Stimulated activated effector memory CD8-positive, alpha-beta T cell treated with anti-CD3 and anti-CD28 coated beads, Interleukin-12 subunit alpha, Interleukin-12 subunit beta, amount 100 ng/mL, for 72 hours (primary cell): ENCODE measurements around the gene SCNN1B.

Experiments used
- ATAC-seq: fragments of 150-1000 bp; cut with Tn5 transposase; 2 replicates; pipeline ENCODE4 v1.10.0; 2021
- DNase-seq, 2 donors: peaks; one replicate each; pipeline ENCODE4 v3.0.0; 2021 to 2022; ENCODE audit warnings: low spot score in 2 of 2
- H3K27ac Mint-ChIP-seq: one replicate; pipeline ENCODE4 v1.8.0; 2022; ENCODE audit warnings: mild to moderate bottlenecking, mixed read lengths
- H3K36me3 Mint-ChIP-seq: one replicate; pipeline ENCODE4 v1.8.0; 2022; ENCODE audit warnings: mild to moderate bottlenecking, mixed read lengths
- H3K4me1 Mint-ChIP-seq: one replicate; pipeline ENCODE4 v1.8.0; 2022; ENCODE audit warnings: mixed read lengths
- H3K4me3 Mint-ChIP-seq: one replicate; pipeline ENCODE4 v1.8.0; 2022; ENCODE audit warnings: mild to moderate bottlenecking, mixed read lengths
- H3K9me3 Mint-ChIP-seq: one replicate; pipeline ENCODE4 v1.8.0; 2022; ENCODE audit warnings: mixed read lengths

Gene SCNN1B

DNA sequence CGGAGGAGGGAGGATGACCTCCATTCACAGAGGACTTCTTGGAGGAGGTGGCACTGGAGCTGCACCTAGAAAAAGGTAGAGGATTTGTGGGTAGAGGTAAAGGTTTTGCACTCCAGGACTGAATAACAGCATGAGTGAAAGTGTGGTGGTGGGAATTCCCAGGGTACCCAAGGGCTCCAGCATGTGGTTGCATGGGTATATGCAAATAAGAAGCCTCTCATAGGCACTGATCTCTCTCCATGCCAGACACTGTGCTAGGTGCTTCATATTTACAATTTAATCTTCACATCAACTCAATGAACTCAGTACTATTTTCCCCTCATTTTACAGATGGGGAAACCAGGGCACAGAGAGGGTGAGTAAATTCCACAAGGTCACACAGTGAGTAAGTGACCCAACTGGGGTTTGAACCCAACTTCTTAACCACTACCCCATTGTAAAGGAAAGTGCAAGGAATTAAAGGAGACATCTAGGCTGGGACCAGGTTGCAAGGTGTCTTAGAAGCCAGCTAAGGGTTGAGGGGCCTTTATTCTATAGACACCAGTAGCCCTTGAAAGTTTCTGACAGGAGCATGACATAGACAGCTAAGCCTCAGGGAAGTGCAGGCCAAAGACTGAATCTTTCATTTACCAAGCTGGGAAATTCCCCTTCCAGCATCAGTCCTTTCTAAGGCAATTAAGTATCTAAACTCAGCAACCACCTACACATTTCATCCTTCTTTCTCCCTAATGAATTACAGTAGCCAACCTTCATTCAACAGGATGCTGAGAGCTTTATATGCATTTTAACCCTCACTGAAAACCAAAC lies 21.3 kb downstream of the SCNN1B start:
- DNase-seq, result no peak
- Mint-ChIP-seq H3K36me3 (no peaks in the 10 kb centered on the region), H3K27ac (no peak overlapping the region), H3K4me1 (no peaks in the 10 kb centered on the region), H3K4me3 (no peak overlapping the region), H3K9me3 (no peaks in the 10 kb centered on the region)
- ATAC-seq, result no peak

- DNase-seq (no peak), ATAC-seq (no peak)
- H3K9me3 Mint-ChIP-seq, result no peaks in the 10 kb centered on the region
- no peak overlapping the region for H3K4me3 Mint-ChIP-seq
- no peak overlapping the region for H3K27ac Mint-ChIP-seq
- H3K4me1 Mint-ChIP-seq, result no peaks in the 10 kb centered on the region
- no peaks in the 10 kb centered on the region for H3K36me3 Mint-ChIP-seq
Observed at GRCh38 chr16:23324727-23325126, 22.6 kb downstream of the SCNN1B start.

GRCh38 chr16:23327836-23328235 lies 25.7 kb downstream of the SCNN1B start:
- Mint-ChIP-seq H3K36me3 (no peaks in the 10 kb centered on the region), H3K9me3 (no peaks in the 10 kb centered on the region), H3K27ac (no peak overlapping the region), H3K4me1 (no peaks in the 10 kb centered on the region), H3K4me3 (no peak overlapping the region)
- DNase-seq, result no peak
- no peak for ATAC-seq

GRCh38 chr16:23330161-23330560 lies 28.1 kb downstream of the SCNN1B start:
- Mint-ChIP-seq H3K4me3 (no peak overlapping the region), H3K4me1 (no peaks in the 10 kb centered on the region), H3K9me3 (no peaks in the 10 kb centered on the region), H3K27ac (no peak overlapping the region), H3K36me3 (no peaks in the 10 kb centered on the region)
- ATAC-seq (no peak), DNase-seq (no peak)

GRCh38 chr16:23330583-23331249 lies 28.6 kb downstream of the SCNN1B start:
- ATAC-seq, result no peak

DNA sequence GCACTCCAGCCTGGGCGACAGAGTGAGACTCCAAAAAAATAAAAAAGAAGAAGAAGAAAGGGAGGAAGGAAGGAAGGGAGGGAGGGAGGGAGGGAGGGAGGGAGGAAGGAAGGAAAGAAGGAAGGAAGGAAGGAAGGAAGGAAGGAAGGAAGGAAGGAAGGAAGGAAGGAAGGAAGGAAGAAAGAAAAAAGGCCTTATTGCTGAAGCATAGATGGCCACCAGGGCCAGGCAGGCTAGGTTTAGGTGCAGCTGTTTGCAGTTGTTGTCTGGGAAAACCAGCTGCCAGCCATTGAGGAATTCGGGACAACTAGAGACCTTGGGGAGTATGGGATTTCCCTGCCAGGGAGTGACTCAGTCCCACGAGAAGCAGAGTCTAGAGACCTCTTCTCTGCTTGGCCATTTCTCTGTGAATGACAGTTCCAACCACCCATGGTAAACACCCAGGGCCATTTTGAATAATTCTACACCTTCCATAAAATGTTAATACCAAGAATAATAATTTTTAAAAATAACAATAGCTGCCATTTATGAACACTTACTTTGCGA lies 31.0 kb downstream of the SCNN1B start:
- H3K4me1 Mint-ChIP-seq, result no peaks in the 10 kb centered on the region
- ATAC-seq, result no peak
- H3K27ac Mint-ChIP-seq, result no peak overlapping the region
- no peaks in the 10 kb centered on the region for H3K9me3 Mint-ChIP-seq
- H3K4me3 Mint-ChIP-seq, result no peak overlapping the region
- H3K36me3 Mint-ChIP-seq, result no peaks in the 10 kb centered on the region
- DNase-seq, result no peak

More at GRCh38 chr16:23330583-23331249, 28.6 kb downstream of the SCNN1B start:
- Mint-ChIP-seq H3K4me3 (no peak overlapping the region), H3K36me3 (no peaks in the 10 kb centered on the region), H3K9me3 (no peaks in the 10 kb centered on the region), H3K4me1 (no peaks in the 10 kb centered on the region), H3K27ac (no peak overlapping the region)
- no peak for DNase-seq

- H3K4me1 Mint-ChIP-seq, result no peaks in the 10 kb centered on the region
- DNase-seq, result no peak
- ATAC-seq, result no peak
- no peaks in the 10 kb centered on the region for H3K36me3 Mint-ChIP-seq
- no peak overlapping the region for H3K4me3 Mint-ChIP-seq
- no peak overlapping the region for H3K27ac Mint-ChIP-seq
- H3K9me3 Mint-ChIP-seq, result no peaks in the 10 kb centered on the region
Observed at GRCh38 chr16:23333831-23334456, 31.8 kb downstream of the SCNN1B start.

- Mint-ChIP-seq H3K27ac (no peak overlapping the region), H3K9me3 (no peaks in the 10 kb centered on the region), H3K36me3 (no peaks in the 10 kb centered on the region), H3K4me1 (no peaks in the 10 kb centered on the region), H3K4me3 (no peak overlapping the region)
- ATAC-seq (no peak), DNase-seq (no peak)
Observed at GRCh38 chr16:23334457-23334853, 32.4 kb downstream of the SCNN1B start.

DNA sequence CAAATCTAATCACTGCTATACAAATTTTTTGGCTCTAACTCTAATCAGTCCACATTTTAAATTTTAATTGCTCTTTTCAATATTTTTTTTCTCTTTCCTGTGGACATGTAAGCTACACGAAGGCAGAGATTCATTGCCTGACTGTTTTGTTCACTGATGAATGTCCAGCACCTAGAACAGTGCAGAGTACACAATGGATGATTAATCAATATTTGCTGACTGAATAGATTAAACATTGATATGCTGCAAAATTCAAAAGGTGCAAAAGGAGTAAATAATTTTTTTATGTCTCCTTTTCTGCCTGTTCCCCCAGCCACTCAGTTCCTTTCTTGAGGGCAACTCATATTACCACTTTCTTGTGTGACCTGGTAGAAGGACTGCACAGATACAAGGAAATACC lies 32.8 kb downstream of the SCNN1B start:
- DNase-seq, result no peak
- Mint-ChIP-seq H3K27ac (no peak overlapping the region), H3K36me3 (no peaks in the 10 kb centered on the region), H3K4me3 (no peak overlapping the region), H3K9me3 (no peaks in the 10 kb centered on the region), H3K4me1 (no peaks in the 10 kb centered on the region)
- ATAC-seq, result no peak

GRCh38 chr16:23337836-23338550 lies 35.9 kb downstream of the SCNN1B start:
- DNase-seq (no peak), ATAC-seq (no peak)
- H3K4me3 Mint-ChIP-seq, result no peak overlapping the region
- no peaks in the 10 kb centered on the region for H3K4me1 Mint-ChIP-seq
- H3K36me3 Mint-ChIP-seq, result no peaks in the 10 kb centered on the region
- H3K9me3 Mint-ChIP-seq, result no peaks in the 10 kb centered on the region
- H3K27ac Mint-ChIP-seq, result no peak overlapping the region

- H3K36me3 Mint-ChIP-seq, result no peaks in the 10 kb centered on the region
- H3K4me3 Mint-ChIP-seq, result no peak overlapping the region
- ATAC-seq (no peak), DNase-seq (no peak)
- no peaks in the 10 kb centered on the region for H3K9me3 Mint-ChIP-seq
- no peak overlapping the region for H3K27ac Mint-ChIP-seq
- no peaks in the 10 kb centered on the region for H3K4me1 Mint-ChIP-seq
Observed at GRCh38 chr16:23339787-23340186, 37.7 kb downstream of the SCNN1B start.

GRCh38 chr16:23342083-23342640 lies 40.1 kb downstream of the SCNN1B start:
- no peak for ATAC-seq
- no peak for DNase-seq
- Mint-ChIP-seq H3K4me3 (no peak overlapping the region), H3K4me1 (no peaks in the 10 kb centered on the region), H3K9me3 (no peaks in the 10 kb centered on the region), H3K36me3 (no peaks in the 10 kb centered on the region), H3K27ac (no peak overlapping the region)

DNA sequence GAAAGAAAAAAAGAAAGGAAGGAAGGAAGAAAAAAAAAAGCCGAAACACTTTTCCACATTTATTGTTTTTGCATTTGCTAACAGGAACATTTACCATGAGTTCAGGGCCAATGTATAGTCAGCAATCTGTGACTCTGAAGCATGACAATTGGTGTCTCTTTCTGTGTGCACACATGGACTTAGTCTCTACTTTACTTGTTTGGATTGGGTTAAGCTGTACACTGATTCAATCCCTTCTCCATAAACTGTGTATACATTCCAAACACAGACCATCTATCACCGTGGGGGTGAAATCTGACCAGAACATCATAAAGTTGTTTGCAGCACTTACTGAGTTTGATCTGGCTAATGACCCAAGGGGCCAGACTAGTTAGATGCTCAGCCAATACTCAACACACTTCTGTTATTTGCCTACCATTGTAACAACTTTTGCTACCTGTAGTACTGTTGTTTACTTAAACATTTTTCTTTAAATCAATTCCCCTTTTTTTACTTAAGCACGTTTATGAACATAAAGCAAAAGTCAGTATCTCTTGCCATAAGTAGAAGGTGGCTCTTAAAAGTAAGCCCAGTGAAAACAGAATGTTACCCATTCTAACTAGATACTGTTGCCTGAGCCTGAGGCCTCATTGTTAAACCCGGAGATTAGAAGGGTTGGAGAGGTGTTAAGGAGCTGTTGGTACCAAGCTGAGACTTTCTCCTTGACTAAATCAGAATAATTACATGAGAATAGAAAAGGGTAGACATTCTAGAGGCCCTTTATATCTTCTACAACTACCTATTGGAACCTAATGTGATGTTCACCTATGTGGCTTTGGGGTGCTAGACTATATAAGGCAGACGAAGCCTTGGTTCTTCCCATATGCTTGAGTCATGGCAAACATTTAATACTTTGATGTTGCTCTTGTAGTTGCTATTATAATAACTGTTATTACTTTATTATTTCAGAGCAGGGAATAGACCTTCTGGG lies 41.8 kb downstream of the SCNN1B start:
- ATAC-seq (no peak), DNase-seq (no peak)
- H3K4me3 Mint-ChIP-seq, result no peak overlapping the region
- H3K27ac Mint-ChIP-seq, result no peak overlapping the region
- H3K4me1 Mint-ChIP-seq, result no peaks in the 10 kb centered on the region
- no peaks in the 10 kb centered on the region for H3K9me3 Mint-ChIP-seq
- no peaks in the 10 kb centered on the region for H3K36me3 Mint-ChIP-seq

DNA sequence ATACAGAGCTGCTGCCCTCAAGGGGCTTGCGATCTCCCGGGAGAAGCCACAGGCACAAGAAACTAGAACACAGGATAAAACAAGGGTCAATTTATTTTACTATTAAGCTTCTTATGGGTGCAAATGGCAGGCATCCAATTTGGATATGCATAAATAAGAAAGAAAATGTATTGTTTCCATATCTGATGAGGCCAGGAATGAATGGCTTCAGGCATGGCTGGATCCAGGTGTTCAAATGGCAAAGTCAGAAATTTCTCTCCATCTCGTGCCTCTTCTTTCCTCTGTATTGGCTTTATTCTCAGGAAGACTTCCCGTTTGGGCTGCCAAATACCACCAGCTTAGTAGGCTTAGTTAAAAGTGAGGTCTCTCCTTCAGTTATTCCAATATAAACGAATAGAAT lies 43.1 kb downstream of the SCNN1B start:
- Mint-ChIP-seq H3K9me3 (no peaks in the 10 kb centered on the region), H3K36me3 (no peaks in the 10 kb centered on the region), H3K4me1 (no peaks in the 10 kb centered on the region), H3K27ac (no peak overlapping the region), H3K4me3 (no peak overlapping the region)
- DNase-seq (no peak), ATAC-seq (no peak)
